Neuronal stem cell (in vitro differentiated cells): ENCODE results near the gene SPOP.
A peak's percentile ranks its signal among the peaks of the same experiment; 100 is the strongest.

Source experiments
- DNase-seq: peaks from one replicate; pipeline ENCODE4 v3.0.0-alpha.2; 2013; ENCODE audit warnings: low spot score
- H2AFZ ChIP-seq: one replicate; pipeline ENCODE4 v1.6.1; 2013; ENCODE audit warnings: mild to moderate bottlenecking, low read length, inconsistent platforms
- H2AK5ac ChIP-seq: 2 replicates; pipeline ENCODE4 v1.6.1; 2013; ENCODE audit warnings: low read depth, mild to moderate bottlenecking, inconsistent platforms, low read length, moderate library complexity, mixed read lengths
- H2BK120ac ChIP-seq: 2 replicates; pipeline ENCODE4 v1.6.1; 2013; ENCODE audit warnings: low read depth, mild to moderate bottlenecking, inconsistent platforms, low read length, moderate library complexity, mixed read lengths
- H2BK12ac ChIP-seq: one replicate; pipeline ENCODE4 v1.6.1; 2013; ENCODE audit warnings: low read length, inconsistent platforms
- H2BK15ac ChIP-seq: 2 replicates; pipeline ENCODE4 v1.6.1; 2013; ENCODE audit warnings: mild to moderate bottlenecking, low read length, inconsistent platforms, mixed read lengths
- H2BK5ac ChIP-seq: one replicate; pipeline ENCODE4 v1.6.1; 2013; ENCODE audit warnings: inconsistent platforms, mild to moderate bottlenecking, low read length, moderate library complexity
- H3K14ac ChIP-seq: one replicate; pipeline ENCODE4 v1.6.1; 2013; ENCODE audit warnings: low read length, inconsistent platforms
- H3K18ac ChIP-seq: 2 replicates; pipeline ENCODE4 v1.6.1; 2013; ENCODE audit warnings: low read length, inconsistent platforms
- H3K23ac ChIP-seq: 2 replicates; pipeline ENCODE4 v1.6.1; 2013; ENCODE audit warnings: low read depth, mild to moderate bottlenecking, mixed read lengths, low read length, inconsistent platforms; ENCODE audit not compliant: poor library complexity
- H3K27ac ChIP-seq: replicated peaks from 3 replicates; pipeline ENCODE4 v1.5.1; 2013; ENCODE audit warnings: low read length, inconsistent platforms
- H3K27me3 ChIP-seq, 3 experiments: 2 replicates each; pipeline ENCODE4 v1.6.1; 2013; ENCODE audit warnings: low read length in 3 of 3, mild to moderate bottlenecking in 2 of 3, inconsistent platforms in 1 of 3, low read depth in 1 of 3, mixed read lengths in 1 of 3, moderate library complexity in 1 of 3; ENCODE audit not compliant: control insufficient read depth in 3 of 3, insufficient read depth in 3 of 3
- H3K36me3 ChIP-seq, 2 donors: replicated peaks in 1 of 2; 2 replicates each; pipeline ENCODE4 v1.6.1; 2013; ENCODE audit warnings: low read length in 2 of 2; ENCODE audit not compliant: control insufficient read depth in 2 of 2, insufficient read depth in 2 of 2
- H3K4ac ChIP-seq: 2 replicates; pipeline ENCODE4 v1.6.1; 2013; ENCODE audit warnings: inconsistent platforms, mild to moderate bottlenecking, low read length, moderate library complexity
- H3K4me1 ChIP-seq, 2 donors: 1 replicate in 1 of 2; 2 replicates in 1 of 2; pipeline ENCODE4 v1.6.1; 2013; ENCODE audit warnings: low read length in 2 of 2, low read depth in 1 of 2; ENCODE audit not compliant: control insufficient read depth in 2 of 2, insufficient read depth in 1 of 2
- H3K4me2 ChIP-seq: one replicate; pipeline ENCODE4 v1.6.1; 2013; ENCODE audit warnings: mild to moderate bottlenecking, low read length, inconsistent platforms; ENCODE audit not compliant: insufficient read depth, poor library complexity, severe bottlenecking
- H3K4me3 ChIP-seq, 2 donors: 2 replicates each; pipeline ENCODE4 v1.5.1; 2013; ENCODE audit warnings: low read length in 2 of 2, mild to moderate bottlenecking in 2 of 2, inconsistent platforms in 1 of 2, moderate library complexity in 1 of 2
- H3K79me1 ChIP-seq: one replicate; pipeline ENCODE4 v1.6.1; 2013; ENCODE audit warnings: low read depth, mild to moderate bottlenecking, inconsistent platforms, low read length, moderate library complexity
- H3K9ac ChIP-seq: one replicate; pipeline ENCODE4 v1.6.1; 2013; ENCODE audit warnings: mild to moderate bottlenecking, low read depth, low read length, inconsistent platforms; ENCODE audit not compliant: poor library complexity
- H3K9me3 ChIP-seq, 2 donors: replicated peaks in 1 of 2; 2 replicates each; pipeline versions ENCODE3 to v1.6.1; 2013; ENCODE audit warnings: low read length in 2 of 2, mild to moderate bottlenecking in 2 of 2, inconsistent platforms in 1 of 2, low read depth in 1 of 2, mixed read lengths in 1 of 2, moderate library complexity in 1 of 2; ENCODE audit not compliant: control insufficient read depth in 2 of 2, insufficient read depth in 1 of 2
- H4K8ac ChIP-seq: one replicate; pipeline ENCODE4 v1.6.1; 2013; ENCODE audit warnings: low read depth, mild to moderate bottlenecking, inconsistent platforms, low read length, moderate library complexity
- H4K91ac ChIP-seq: one replicate; pipeline ENCODE4 v1.6.1; 2013; ENCODE audit warnings: low read length, low read depth, mild to moderate bottlenecking, inconsistent platforms; ENCODE audit not compliant: poor library complexity
- WGBS, 2 donors: extraction: QIAGEN DNeasy Blood & Tissue Kit; methylation state at CpG; one replicate each; pipeline ENCODE4 v1.1.7; 2013; ENCODE audit warnings: missing lambda C conversion rate in 2 of 2, mixed read lengths in 1 of 2; ENCODE audit not compliant: insufficient read length in 2 of 2, insufficient replicate concordance in 1 of 2; ENCODE audit errors: extremely low coverage in 2 of 2; 5-methylcytosine and 5-hydroxymethylcytosine counted together

Gene SPOP

DNA sequence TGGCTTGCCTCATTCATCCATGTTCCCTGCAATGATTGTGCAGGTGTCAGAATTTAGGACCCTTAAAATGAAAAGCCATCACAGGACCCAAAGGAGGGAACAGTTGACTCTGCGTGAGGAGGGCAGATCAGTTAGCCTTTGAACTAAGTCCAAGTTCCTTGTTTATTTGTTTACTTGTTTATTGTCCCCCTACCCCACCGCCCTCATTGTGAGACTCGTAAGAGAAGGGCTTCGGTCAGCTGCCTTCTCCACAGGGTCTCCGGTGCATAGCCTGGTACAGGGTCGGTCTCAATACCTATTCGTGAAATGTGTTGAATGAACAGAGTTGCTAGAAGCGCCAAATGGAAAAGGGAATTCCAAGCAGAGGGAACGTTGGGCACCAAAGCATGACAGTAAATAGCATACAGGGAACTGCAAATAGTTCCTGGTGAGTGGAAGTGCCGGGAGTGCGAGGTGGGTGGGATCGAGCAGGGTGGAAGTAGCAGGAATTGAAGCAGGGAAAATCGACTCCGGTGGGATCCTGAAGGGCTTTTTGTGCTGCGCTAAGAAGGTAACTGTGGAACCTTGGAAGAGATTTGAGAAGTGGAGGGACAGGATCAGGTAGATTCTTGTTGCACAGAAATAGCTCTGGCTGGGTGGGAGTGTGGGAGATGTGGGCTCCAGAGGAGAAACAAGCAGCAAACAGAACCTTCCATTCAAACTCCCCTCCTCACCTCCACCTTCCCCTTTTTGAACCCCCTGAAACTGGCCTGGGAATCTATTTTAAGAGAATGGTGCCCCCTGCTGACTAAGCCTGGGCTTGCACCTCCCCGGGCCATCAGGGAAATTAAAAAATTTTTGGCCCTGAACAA is 17.2 kb upstream of the SPOP start:
- no peaks in the 10 kb centered on the region for H3K79me1 ChIP-seq
- H3K4me3 ChIP-seq = no peak overlapping the region
- no peak overlapping the region for H3K4me2 ChIP-seq
- no peaks in the 10 kb centered on the region for H3K9me3 ChIP-seq
- WGBS, 2 donors = no CpG with 5 or more reads among the region's 16 CpGs
- H2BK15ac ChIP-seq = no peak overlapping the region
- H4K8ac ChIP-seq = no peak overlapping the region
- H2AFZ ChIP-seq = peak overlapping the region; percentile 19
- no peak overlapping the region for H3K18ac ChIP-seq
- peak; percentile 57 for DNase-seq
- no peak overlapping the region for H4K91ac ChIP-seq
- H3K23ac ChIP-seq = no peak overlapping the region
- no peak overlapping the region for H3K4ac ChIP-seq
- H2AK5ac ChIP-seq = no peak overlapping the region
- H3K36me3 ChIP-seq = peaks cover 0 to 12% of the 10 kb centered on the region in 2 donors
- no peak overlapping the region for H2BK12ac ChIP-seq
- no peak overlapping the region for H2BK5ac ChIP-seq
- H2BK120ac ChIP-seq = no peak overlapping the region
- H3K14ac ChIP-seq = no peak overlapping the region
- no peak overlapping the region for H3K9ac ChIP-seq
- H3K27ac ChIP-seq = no peak overlapping the region
- no peaks in the 10 kb centered on the region for H3K27me3 ChIP-seq
- H3K4me1 ChIP-seq = peaks cover 0 to 2% of the 10 kb centered on the region in 2 donors

DNA sequence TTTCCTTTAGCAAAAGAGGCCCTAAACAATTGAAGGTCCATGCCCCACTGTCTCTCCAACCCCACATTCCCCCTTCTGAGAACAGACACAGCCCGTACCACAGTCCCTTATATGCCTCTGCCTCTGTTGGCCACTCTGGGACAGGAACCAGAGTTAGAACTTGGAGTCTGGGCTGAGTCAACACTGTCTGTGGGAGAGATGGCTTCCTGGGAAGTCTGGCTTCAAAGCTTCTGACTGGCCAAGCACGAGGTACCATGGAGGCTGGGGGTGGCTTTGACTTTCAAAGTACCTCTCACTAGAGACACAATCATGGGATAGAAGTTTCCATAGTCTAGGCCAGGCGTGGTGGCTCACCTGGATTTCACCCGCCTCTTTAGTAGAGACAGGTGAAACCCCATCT is 14.9 kb upstream of the SPOP start:
- Histone ChIP-seq H3K4me1 (peaks cover 2% of the 10 kb centered on the region in 2 donors), H3K79me1 (no peaks in the 10 kb centered on the region), H3K27ac (no peak overlapping the region), H2BK15ac (peak overlapping the region; percentile 53), H2AFZ (no peak overlapping the region), H4K91ac (no peak overlapping the region), H3K9ac (no peak overlapping the region), H3K4ac (no peak overlapping the region), H2BK120ac (no peak overlapping the region), H2AK5ac (no peak overlapping the region), H3K27me3 (no peaks in the 10 kb centered on the region), H3K4me2 (no peak overlapping the region), H3K36me3 (no peaks in the 10 kb centered on the region), H3K23ac (no peak overlapping the region), H3K4me3 (no peak overlapping the region), H3K14ac (no peak overlapping the region), H2BK5ac (no peak overlapping the region), H4K8ac (no peak overlapping the region), H2BK12ac (no peak overlapping the region), H3K18ac (no peak overlapping the region), H3K9me3 (no peaks in the 10 kb centered on the region)
- no peak for DNase-seq
- WGBS, 2 donors = no CpG with 5 or more reads among the region's 4 CpGs

DNA sequence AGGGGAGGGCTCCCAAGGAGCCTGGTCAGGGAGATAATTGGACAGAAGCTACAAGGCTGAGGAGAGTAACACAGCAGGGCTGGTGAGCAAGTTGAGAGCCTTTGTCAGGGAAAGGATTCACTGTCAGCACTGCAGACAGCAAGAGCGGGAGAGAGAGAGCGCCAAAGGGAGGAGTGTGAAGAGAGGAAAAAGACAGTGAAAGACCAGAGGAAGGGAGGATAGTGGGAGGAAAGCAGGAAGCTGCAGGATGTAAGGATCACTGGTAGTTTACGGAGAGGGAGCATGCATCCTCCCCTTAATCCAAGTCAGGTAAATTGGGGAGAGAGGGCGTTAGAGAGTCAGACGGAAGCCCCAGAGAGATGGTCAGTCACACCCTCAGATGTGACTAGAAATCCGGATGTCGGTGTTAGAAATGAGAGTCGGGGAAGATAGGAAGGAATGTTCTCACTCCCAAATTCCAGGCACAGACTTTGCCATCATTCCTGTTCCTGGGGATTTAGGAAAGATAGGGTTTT is 13.8 kb upstream of the SPOP start:
- Histone ChIP-seq H3K9ac (no peak overlapping the region), H2BK12ac (no peak overlapping the region), H2AFZ (peak overlapping the region; percentile 58), H2BK15ac (no peak overlapping the region), H3K4ac (no peak overlapping the region), H3K9me3 (no peaks in the 10 kb centered on the region), H2BK120ac (no peak overlapping the region), H3K18ac (no peak overlapping the region), H3K4me2 (no peak overlapping the region), H3K4me1 (peaks cover 2% of the 10 kb centered on the region in 2 donors), H2BK5ac (no peak overlapping the region), H3K23ac (no peak overlapping the region), H3K14ac (no peak overlapping the region), H2AK5ac (no peak overlapping the region), H4K91ac (no peak overlapping the region), H3K79me1 (no peaks in the 10 kb centered on the region), H3K36me3 (no peaks in the 10 kb centered on the region), H4K8ac (no peak overlapping the region), H3K4me3 (no peak overlapping the region), H3K27ac (no peak overlapping the region), H3K27me3 (no peaks in the 10 kb centered on the region)
- DNase-seq = no peak
- WGBS, 2 donors = no CpG with 5 or more reads among the region's 8 CpGs

DNA sequence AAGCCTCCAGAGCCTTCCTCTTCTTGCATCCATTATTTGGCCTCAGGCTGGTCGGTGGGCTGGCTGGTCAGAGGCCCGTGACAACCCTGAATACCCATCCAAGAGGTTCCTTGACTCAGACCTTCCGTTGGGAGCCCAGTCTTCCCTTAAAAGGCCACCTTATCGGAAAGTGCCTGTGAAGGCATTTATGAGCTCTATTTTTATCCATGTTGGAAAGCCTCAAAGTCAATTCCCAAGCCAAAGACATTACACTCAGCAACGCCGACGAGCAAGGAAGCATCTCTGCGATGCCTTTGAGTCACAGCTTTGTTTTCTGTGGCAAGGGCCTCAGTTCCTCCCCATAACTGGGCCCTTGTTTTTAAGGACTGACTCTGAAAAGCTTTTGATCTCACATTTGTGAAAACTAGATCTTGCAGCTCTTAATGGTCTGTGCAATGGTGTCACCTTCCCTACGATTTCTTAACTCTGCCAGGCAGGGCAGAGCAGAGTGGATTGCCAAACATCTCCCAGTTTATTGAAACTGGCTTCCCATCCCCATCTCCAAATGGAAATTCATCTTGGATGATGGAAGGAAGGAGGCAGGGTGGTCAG is 13.3 kb upstream of the SPOP start:
- no peak overlapping the region for H3K27ac ChIP-seq
- no peak overlapping the region for H2BK15ac ChIP-seq
- no peaks in the 10 kb centered on the region for H3K9me3 ChIP-seq
- no peak overlapping the region for H2BK5ac ChIP-seq
- no peak overlapping the region for H3K4me2 ChIP-seq
- WGBS, 2 donors = no CpG with 5 or more reads among the region's 9 CpGs
- H3K4ac ChIP-seq = no peak overlapping the region
- H3K27me3 ChIP-seq = no peaks in the 10 kb centered on the region
- H3K4me1 ChIP-seq = peaks cover 2% of the 10 kb centered on the region in 2 donors
- H3K18ac ChIP-seq = no peak overlapping the region
- H2BK120ac ChIP-seq = no peak overlapping the region
- H2AFZ ChIP-seq = peak overlapping the region; percentile 58
- no peaks in the 10 kb centered on the region for H3K36me3 ChIP-seq
- H3K14ac ChIP-seq = no peak overlapping the region
- no peak overlapping the region for H3K9ac ChIP-seq
- no peak for DNase-seq
- H2BK12ac ChIP-seq = no peak overlapping the region
- H4K91ac ChIP-seq = no peak overlapping the region
- no peak overlapping the region for H3K4me3 ChIP-seq
- H4K8ac ChIP-seq = no peak overlapping the region
- no peaks in the 10 kb centered on the region for H3K79me1 ChIP-seq
- H2AK5ac ChIP-seq = peak overlapping the region; percentile 27
- H3K23ac ChIP-seq = no peak overlapping the region
